NCI-H510A treated with DMSO at 0.1 percent for 48 hours (cell line): Measurements from ENCODE around the gene PRKG2.

Experiments used
- DNase-seq: peaks from one replicate; lab custom pipeline; 2025; lab: John Stamatoyannopoulos, UW

The PRKG2 gene

GRCh38 chr4:81162752-81163458 lies 52.1 kb downstream of the PRKG2 start:
- DNase-seq: no peak

- peak; percentile 16 for DNase-seq
These were observed 61.2 kb downstream of the PRKG2 start for GRCh38 chr4:81153714-81154323.

GRCh38 chr4:81152839-81153713 lies 61.9 kb downstream of the PRKG2 start:
- peak; percentile 28 for DNase-seq

GRCh38 chr4:81149976-81150375 lies 65.0 kb downstream of the PRKG2 start:
- DNase-seq: no peak

- no peak for DNase-seq
These were observed 66.4 kb downstream of the PRKG2 start for GRCh38 chr4:81148576-81148975.

- DNase-seq: no peak
These were observed 68.6 kb downstream of the PRKG2 start for GRCh38 chr4:81146466-81146865.

- no peak for DNase-seq
These were observed 71.8 kb downstream of the PRKG2 start for GRCh38 chr4:81143183-81143582.

- no peak for DNase-seq
These were observed 72.3 kb downstream of the PRKG2 start for GRCh38 chr4:81142744-81143143.

- no peak for DNase-seq
These were observed 77.1 kb downstream of the PRKG2 start for GRCh38 chr4:81137894-81138293.

GRCh38 chr4:81137446-81137845 lies 77.6 kb downstream of the PRKG2 start:
- DNase-seq: no peak

GRCh38 chr4:81136161-81136905 lies 78.7 kb downstream of the PRKG2 start:
- DNase-seq: no peak

- DNase-seq: no peak
These were observed 79.5 kb downstream of the PRKG2 start for GRCh38 chr4:81135501-81135900.

- no peak for DNase-seq
These were observed 83.5 kb downstream of the PRKG2 start for GRCh38 chr4:81131563-81131962.

GRCh38 chr4:81131066-81131465 lies 84.0 kb downstream of the PRKG2 start:
- no peak for DNase-seq

- peak; percentile 7 for DNase-seq
These were observed 84.5 kb downstream of the PRKG2 start for GRCh38 chr4:81130569-81130968.

GRCh38 chr4:81120055-81120454 lies 95.0 kb downstream of the PRKG2 start:
- no peak for DNase-seq

GRCh38 chr4:81118086-81118485 lies 96.9 kb downstream of the PRKG2 start:
- no peak for DNase-seq

- DNase-seq: no peak
These were observed 98.5 kb downstream of the PRKG2 start for GRCh38 chr4:81116566-81116965.

- DNase-seq: no peak
These were observed 102.0 kb downstream of the PRKG2 start for GRCh38 chr4:81113024-81113423.

- no peak for DNase-seq
These were observed 105.7 kb downstream of the PRKG2 start for GRCh38 chr4:81109356-81109755.

- DNase-seq: no peak
These were observed 108.9 kb downstream of the PRKG2 start for GRCh38 chr4:81106150-81106549.

- DNase-seq: no peak
These were observed 112.9 kb downstream of the PRKG2 start for GRCh38 chr4:81102107-81102506.
